ENCODE results near the gene CERK.

GRCh38 chr22:46695346-46696228 is 42.5 kb downstream of the CERK start:
- TF ChIP-seq POLR2A (IDR thresholded peaks at IDR 0.05): no peak
- no peak for TF ChIP-seq CTCF (IDR thresholded peaks at IDR 0.05)
